HG03460 (cell line): ENCODE data around the gene MYO1H.
A peak's percentile ranks its signal among the peaks of the same experiment; 100 is the strongest.
"Not testable (repeated sequence)": the region's sequence is repeated elsewhere in the genome, so short reads cannot be mapped to it uniquely, and the experiment has no call there.

Experiments used
- ATAC-seq: cut with Tn5 transposase; IDR thresholded peaks from one replicate; pipeline ENCODE4 v1.9.1; 2021; ENCODE audit not compliant: unreplicated experiment

The MYO1H gene

DNA sequence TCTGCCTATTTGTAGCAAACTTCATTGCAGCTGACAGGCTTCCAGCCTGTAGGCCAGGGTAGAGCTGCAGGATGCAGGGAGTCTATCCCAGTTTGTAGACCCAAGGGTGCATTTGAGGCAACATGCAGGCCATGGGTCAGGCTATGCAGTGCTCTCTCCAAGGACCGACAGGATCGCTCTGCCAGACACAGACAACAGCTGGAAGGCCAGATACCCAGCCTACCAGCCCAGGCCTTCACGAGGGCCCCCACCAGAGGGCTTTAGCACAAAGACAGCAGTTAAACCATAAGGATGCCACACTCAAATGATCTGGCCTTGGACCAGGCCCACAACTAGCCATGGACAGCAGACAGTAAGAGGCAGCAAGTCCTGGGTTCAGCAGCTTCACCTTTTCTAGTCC is 119.1 kb downstream of the MYO1H start:
- ATAC-seq = no peak

DNA sequence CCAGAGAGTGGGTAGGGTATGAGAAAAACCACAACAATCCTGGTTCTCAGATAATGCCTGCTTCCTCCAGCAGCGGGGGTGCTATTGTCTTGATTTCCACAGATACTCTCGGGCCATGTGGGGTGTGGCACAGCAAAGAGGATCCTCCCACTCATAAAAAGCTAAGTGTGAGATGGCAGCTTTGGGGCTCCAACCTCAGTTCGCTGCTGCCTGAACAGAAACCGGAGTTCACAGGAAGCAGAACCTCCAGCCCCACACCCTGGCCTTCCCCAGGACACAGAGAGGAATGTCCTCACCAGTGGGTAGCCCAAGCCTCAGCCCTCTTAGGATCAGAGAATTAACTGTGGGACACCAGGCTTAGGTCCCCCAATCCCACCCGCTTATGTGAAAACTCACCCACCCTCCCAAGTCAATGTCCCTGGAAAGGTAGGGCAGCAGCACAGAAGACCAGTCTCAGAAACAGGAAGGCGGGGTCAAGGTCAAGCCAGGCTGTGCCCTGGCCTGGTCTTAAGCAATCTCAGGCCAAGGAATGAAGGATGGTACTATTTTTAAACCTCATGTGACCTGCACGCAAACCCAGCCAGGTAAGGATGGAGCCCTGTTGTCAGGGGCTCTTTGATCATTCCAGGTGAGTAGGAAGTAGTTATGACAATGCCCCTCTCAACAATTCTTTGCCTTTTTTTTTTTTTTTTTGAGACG is 120.4 kb downstream of the MYO1H start:
- ATAC-seq = no peak

DNA sequence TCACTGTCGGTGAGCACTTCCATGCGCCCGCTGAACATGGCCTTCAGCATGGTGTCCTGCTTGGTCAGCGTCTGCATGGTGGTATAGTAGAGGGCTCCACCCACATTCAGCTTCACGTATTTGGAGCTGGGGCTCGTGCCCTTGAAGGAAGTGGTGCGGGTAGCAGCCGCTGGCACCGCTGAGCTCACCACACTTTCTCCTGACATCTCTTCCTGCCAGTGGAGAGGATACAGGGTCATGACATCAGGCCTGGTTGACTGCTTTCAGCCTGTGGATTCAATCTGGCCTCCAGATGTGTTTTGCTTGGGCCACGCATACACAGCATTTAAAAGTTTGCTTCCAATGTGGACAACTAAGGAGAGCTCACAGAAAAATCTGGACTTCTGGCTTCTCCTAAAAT is 121.8 kb downstream of the MYO1H start:
- no peak for ATAC-seq

DNA sequence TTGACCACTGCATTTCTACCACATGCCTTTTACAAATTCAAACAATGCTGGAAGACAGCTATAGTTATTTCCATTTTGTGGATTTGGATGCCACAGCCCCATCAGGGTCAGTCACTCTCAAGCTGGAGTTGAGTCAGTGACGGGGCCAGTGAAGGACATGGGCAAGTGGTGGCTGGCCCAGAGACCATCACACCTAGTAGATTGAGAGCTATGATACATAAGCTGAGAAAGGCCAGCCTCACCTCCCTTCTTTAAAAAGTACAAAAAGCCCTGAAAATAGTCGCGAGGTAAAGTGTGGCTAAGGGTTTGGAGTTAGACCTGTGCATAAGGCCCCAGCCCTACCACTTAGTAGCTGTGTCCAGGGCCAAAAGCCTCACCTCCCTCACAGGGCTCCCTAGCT is 125.3 kb downstream of the MYO1H start:
- no peak for ATAC-seq

DNA sequence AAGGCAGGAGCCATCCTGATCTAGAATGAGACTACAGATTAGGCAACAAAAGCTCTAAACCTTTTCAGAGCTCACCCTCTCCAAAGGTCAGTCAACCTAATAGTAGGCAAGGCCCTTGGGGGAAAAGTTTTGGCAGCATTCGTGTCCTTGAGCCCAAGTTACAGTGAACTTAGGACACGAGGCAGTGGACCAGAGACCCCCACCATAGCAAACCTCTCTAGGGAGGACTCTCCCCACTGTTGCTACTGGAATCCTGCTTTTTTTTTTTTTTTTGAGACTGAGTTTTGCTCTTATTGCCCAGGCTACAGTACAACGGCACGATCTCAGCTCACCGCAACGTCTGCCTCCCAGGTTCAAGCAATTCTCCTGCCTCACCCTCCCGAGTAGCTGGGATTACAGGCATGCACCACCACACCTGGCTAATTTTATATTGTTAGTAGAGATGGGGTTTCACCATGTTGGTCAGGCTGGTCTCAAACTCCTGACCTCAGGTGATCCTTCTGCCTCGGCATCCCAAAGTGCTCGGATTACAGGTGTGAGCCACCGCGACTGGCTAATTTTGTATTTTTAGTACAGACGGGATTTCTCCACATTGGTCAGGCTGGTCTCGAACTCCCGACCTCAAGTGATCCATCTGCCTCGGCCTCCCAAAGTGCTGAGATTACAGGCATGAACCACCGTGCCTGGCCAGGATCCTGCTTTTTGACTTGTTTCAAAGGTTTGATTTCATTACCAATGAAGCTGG is 126.0 kb downstream of the MYO1H start:
- not testable (repeated sequence) for ATAC-seq

DNA sequence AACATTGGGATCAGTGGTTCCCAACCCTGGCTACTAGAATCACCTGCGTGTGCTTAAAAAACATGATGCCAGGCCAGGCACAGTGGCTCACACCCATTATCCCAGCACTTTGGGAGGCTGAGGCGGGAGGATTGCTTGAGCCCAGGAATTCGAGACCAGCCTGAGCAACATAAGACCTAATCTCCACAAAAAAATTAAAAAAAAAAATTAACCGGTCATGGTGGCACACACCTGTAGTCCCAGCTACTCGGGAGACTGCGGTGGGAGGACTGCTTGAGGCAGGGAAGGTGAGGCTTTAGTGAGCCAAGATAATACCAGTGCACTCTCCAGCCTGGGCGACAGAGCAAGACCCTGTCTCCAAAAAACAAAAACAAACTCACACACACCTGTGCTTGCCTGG is 127.4 kb downstream of the MYO1H start:
- no peak for ATAC-seq

DNA sequence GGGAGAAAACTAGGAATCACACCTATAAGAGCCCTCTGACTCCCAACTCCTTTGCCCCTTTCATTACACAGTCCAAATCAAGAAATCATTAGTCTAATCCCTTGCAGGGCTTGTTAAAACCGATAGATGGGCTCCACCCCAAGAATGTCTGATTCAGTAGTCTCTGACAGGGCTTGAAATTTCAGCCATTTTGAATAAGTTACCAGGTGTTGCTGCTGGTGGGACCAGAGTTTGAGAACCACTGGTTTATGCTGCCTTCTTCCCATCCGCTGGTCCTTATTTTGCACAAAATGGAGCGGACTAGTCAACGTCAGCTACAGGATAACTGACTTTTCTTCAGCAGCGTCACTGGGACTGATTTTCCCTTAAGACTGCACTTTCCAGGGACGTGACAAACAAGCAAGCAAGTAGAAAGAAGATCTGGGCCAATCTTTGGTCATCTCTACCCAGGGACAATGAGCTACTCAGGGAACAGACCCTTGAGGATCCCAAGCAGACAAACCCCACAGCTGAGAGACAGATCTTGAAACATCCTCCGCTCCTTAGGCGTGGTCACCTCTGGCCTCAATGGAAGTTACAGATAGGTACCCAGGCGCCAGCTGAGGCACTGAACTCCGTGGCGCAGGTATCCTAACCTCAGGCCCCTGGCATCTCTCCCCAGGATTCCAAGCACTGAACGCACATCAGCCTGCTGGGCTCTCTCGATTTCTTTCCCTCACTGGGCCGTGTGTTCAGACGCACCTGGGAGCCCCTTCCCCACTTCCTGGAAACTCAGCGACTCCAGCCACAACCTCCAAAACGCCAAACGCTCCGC is 128.5 kb downstream of the MYO1H start:
- no peak for ATAC-seq

DNA sequence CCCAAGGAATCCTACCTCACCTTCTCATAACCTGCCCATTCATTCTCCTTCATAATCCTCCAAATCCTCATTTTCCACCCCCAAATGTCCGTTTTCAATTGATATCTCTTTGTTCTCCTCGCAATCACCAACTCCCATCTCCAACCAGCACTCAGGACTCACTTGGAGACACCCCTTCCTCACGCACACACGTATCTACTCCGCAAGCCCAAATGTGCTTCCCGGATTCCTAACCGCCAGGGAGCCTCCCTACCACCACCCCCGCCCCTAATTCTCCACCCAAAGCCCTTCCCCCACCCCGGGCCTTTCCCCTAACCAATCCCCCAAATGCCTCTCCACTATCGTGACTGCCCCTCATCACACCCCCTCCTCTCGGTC is 129.1 kb downstream of the MYO1H start:
- no peak for ATAC-seq

DNA sequence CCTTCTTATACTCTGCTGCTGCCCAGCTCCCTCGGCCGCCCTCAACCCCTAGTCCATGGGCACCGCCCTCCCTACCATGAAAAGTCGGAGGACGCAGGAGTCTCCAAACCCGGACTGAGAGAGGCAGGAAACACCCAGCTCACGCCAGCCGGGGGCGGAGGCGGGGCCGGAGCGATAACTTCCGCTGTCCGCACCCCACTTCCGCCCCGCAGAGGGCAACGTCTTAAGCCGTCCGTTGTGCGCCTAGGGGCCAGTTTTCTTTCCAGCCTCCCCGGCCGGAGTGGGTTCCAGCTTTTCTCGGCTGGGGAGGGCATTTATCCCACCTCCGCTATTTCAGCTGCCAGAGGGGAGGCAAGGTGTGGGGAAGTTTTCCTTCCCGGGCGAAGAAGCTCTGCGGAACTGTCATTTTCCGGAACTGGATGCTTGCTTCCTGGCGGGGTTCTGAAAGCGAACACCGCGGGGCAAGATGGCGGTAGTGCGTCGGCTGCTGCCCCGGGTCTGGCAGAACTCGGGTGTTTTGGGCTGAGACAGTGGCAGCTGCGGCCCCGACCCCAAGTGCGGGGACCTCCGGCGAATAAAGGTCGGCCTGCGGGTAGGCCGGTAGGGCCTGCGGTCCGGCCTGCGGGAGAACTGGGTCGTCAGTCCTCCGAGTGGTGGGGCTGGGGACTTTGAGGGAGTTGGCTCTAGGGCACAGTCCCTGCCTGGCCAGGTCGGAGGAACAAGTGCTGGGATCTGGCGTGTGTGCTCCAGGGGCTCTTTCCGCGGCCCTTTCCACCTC is 129.7 kb downstream of the MYO1H start, which contains the start of the genes KCTD10 and UBE3B:
KCTD10 (minus strand) TSS at position 116 of the 778 bp plus-strand sequence; CDS start at position 78, 38 bp downstream.
UBE3B (plus strand) TSS at position 450 of the 778 bp plus-strand sequence. CDS start 5,918 bp downstream, outside the sequence.
- ATAC-seq = peak; percentile 85

DNA sequence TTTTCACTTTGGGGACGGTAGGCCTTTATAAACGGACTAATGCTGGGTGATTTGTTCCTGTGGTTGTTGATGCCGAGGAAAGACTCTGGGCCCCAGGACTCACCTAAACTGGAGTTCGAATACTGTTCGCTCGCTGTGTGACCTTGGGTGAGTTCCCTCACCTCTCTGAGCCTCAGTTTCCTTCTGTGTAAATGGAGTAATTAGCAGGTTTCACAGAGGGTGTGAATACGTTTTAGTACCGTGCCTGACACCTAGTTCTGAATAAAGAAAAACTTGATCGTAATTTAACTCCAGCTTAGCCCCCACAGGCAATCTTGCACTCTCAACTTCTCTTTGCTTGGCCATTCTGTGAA is 130.2 kb downstream of the MYO1H start:
- ATAC-seq = no peak

DNA sequence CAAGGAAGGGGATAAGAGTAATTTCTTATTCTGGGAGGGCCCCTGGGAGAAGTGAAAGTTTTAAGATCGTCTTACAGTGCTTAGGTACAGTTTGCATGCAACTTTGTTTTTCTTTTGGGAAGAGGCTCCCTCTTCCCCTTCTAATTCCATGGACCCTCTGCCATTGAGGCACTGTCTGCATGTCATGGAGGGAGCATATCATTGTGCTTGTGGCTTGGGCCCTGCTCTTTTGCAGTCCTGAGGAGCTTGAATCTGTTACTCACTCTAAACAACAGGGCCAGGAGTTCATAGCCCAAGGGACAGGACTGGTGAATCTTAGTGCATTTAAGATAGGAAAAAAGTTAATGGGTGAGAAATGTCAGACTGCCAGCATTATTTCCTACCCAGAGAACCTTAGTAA is 132.1 kb downstream of the MYO1H start:
- ATAC-seq = no peak

DNA sequence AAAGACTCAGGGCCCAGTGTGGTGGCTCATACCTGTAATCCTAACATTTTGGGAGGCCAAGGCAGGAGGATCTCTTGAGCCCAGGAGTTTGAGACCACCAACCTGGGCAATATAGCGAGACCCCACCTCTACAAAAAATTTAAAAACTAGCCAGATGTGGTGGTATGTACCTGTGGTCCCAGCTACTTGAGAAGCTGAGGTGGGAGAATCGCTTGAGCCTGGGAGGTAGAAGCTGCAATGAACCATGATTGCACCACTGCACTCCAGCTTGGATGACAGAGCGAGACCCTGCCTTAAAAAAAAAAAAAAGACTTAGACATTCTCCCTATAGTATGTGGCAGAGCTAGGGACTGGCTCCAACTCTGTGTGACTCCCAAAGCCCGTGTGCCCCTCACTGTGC is 132.7 kb downstream of the MYO1H start:
- no peak for ATAC-seq

DNA sequence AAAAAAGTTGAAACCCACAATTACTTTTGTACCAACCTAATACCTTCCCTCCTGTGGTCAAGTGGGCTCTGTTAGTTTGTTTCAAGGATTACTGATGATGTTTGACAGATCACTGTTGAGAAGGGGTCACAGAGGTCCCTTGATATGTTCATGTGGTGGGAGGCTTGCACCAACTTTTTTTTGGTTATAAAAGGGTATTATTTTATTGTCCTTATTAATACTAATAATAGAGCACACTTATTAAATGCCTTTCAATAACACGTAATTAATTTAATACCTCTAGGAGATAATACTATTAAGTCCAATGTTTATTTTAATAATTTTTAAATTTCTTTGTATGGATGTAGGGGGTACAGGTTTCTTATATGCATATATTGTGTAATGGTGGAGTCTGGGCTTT is 134.2 kb downstream of the MYO1H start:
- ATAC-seq = no peak

DNA sequence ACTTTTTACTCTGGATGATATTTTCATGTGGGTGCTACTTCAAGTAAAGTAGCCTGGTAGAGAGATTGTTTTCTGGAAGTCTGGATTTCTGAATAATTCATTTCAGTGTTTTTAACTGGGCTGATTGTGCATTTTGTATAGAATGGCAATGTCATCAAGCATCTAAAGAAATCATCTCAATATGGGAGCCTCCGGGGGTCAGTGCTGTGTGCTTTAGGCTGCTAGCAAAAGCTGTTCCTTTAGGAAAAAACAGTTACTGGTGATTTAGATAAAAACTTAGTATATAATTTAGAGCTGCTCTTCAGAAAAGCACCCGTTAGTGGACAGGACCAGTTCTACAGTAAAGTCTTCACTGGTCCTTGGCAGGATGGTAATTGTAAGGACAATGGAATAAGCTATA is 134.8 kb downstream of the MYO1H start:
- ATAC-seq = no peak

DNA sequence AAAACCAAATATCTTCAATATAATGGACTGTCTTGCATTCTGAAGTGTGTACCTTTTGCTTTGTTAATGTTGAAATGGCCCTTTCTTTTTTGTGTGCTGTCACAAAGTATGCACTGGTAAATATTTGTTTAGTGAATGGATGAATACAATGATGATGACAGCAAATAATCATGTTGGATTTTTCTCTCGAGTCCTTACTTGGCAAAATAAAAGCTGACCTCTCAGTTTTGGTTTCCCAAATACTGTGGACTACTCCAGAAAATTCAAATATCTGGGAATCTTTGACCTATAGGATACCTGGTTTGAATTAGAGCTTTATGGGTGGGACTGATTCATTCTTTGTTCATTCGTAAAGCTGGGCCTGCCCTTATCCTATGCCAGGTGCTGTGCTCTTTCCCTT is 135.2 kb downstream of the MYO1H start:
- no peak for ATAC-seq

DNA sequence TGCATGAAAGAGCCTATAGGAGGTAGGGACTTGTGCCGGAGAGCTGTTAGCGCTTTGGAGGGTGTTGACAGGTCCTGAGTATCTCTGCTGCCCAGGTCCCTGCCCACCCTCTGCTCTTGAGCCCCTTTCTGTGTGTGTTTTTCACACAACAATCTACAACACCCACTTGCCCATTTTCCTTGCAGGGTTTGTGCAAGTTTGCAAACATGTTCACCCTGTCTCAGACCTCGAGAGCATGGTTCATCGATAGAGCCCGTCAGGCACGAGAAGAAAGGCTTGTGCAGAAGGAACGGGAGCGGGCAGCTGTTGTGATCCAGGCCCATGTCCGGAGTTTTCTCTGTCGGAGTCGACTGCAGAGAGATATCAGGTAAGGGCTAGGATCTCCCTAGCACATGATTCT is 135.6 kb downstream of the MYO1H start:
- ATAC-seq = no peak

DNA sequence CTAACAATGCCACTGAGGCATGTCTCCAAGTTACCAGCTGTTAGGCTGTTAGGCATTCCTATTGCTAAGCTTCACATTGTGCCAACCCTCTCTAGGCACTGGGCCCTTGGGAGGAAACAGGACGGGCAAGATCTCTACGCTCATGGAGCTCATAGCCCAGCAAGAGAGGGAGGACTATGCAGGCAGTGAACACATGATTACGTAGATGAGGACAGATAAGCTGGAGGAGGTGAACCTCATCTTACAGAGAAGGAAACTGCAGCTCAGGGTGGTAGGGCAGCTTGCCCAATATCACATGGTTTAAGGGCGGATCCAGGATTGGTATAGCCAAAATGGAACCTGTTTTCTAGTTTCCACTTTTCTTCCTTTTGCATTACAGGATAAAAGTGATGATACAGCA is 137.5 kb downstream of the MYO1H start:
- ATAC-seq = no peak

DNA sequence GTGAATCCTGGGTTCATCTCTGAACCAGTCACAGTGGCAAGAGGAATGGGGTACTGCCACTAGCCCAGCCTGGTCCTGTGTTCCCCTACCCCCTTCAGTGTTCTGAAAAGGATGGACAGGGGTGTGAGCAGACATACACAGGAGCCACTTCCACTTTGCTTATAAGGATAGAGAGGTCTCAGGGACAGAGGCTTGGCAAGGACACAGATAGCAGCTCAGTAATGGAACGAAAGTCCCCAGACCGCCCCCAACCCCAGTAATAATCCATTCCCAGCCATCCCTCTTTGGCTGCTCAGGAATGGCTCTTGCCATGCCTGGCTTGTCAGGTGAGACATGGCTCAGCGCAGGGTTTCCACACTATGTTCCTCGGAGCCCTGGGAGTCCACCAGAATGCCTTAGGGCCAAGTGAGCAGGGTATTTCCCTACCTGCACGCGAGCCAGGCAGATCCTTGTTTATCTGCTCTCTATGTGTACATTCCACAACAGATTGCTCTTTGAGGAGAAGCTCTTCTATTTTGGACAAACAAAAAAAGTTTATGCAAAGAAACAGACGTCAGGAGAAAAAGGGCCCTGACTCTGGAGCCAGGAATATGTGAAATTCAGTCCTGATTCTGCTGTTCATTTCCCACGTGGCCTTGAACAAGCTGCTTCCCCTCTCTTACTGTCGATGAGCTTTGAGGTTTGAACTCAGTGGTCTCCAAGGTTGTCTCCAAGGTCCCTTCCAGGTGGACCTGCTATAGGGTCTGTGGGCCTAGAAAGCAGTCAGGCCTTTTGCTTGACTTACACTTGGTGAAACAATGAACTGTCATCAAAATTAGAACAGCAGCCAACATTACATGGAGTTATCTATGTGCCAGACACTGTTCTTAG is 139.7 kb downstream of the MYO1H start:
- ATAC-seq = no peak

DNA sequence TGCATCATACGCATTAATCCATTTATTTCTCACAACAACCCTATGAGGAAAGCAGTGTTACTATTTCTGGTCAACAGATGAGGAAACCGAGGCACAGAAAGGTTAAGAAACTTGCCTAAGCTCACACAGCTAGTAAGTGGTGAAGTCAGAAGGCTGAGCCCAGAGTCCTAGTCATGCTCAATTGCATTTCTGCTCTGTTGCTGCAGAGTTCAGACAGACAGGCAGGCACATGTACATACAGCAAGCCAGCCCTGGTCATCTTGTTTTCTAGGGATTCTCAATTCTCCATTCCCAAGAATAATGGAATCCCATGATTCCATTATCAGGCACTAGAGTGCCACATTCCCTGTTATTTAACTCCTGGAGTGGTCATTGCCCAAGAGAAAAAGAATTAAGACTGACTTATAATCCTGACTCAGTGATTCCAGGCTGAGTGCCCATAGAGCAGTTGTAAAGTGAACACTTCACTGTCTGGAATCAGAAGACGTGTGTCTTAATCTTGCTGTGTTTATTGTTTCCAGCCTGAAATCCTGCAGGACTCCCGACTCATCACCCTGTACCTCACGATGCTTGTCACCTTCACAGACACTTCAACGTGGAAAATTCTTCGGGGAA is 140.5 kb downstream of the MYO1H start:
- no peak for ATAC-seq
